ENCODE results near the gene SMURF2.
"Not testable (repeated sequence)": the region's sequence is repeated elsewhere in the genome, so short reads cannot be mapped to it uniquely, and the experiment has no call there.

The SMURF2 gene

GRCh38 chr17:64628641-64629040 lies 33.5 kb downstream of the SMURF2 start:
- no peak for DNase-seq

GRCh38 chr17:64627797-64628196 lies 34.3 kb downstream of the SMURF2 start:
- DNase-seq: no peak

- no peak for DNase-seq
Observed at GRCh38 chr17:64626827-64627226, 35.3 kb downstream of the SMURF2 start.

GRCh38 chr17:64625541-64625940 lies 36.6 kb downstream of the SMURF2 start:
- DNase-seq: no peak

- no peak for DNase-seq
Observed at GRCh38 chr17:64622931-64623654, 39.0 kb downstream of the SMURF2 start.

GRCh38 chr17:64621772-64622171 lies 40.3 kb downstream of the SMURF2 start:
- no peak for DNase-seq

- no peak for DNase-seq
Observed at GRCh38 chr17:64618848-64619247, 43.3 kb downstream of the SMURF2 start.

- no peak for DNase-seq
Observed at GRCh38 chr17:64617125-64617780, 44.9 kb downstream of the SMURF2 start.

- no peak for DNase-seq
Observed at GRCh38 chr17:64615028-64615677, 47.0 kb downstream of the SMURF2 start.

- no peak for DNase-seq
Observed at GRCh38 chr17:64614266-64615027, 47.7 kb downstream of the SMURF2 start.

- no peak for DNase-seq
Observed at GRCh38 chr17:64611369-64611768, 50.7 kb downstream of the SMURF2 start.

- not testable (repeated sequence) for DNase-seq
Observed at GRCh38 chr17:64610244-64610643, 51.9 kb downstream of the SMURF2 start.

GRCh38 chr17:64608571-64608981 lies 53.5 kb downstream of the SMURF2 start:
- DNase-seq: no peak

- DNase-seq: no peak
Observed at GRCh38 chr17:64607862-64608565, 54.1 kb downstream of the SMURF2 start.

GRCh38 chr17:64604532-64604931 lies 57.6 kb downstream of the SMURF2 start:
- DNase-seq: not testable (repeated sequence)

- no peak for DNase-seq
Observed at GRCh38 chr17:64603987-64604386, 58.1 kb downstream of the SMURF2 start.

- no peak for DNase-seq
Observed at GRCh38 chr17:64599827-64600226, 62.3 kb downstream of the SMURF2 start.

GRCh38 chr17:64599187-64599676 lies 62.9 kb downstream of the SMURF2 start:
- DNase-seq: no peak

- no peak for DNase-seq
Observed at GRCh38 chr17:64598672-64599071, 63.4 kb downstream of the SMURF2 start.

GRCh38 chr17:64596988-64597387 lies 65.1 kb downstream of the SMURF2 start:
- no peak for DNase-seq

GRCh38 chr17:64596439-64596838 lies 65.7 kb downstream of the SMURF2 start:
- no peak for DNase-seq

GRCh38 chr17:64591944-64592343 lies 70.2 kb downstream of the SMURF2 start:
- DNase-seq: no peak
